Uterus (tissue), 4 donors: ENCODE data around the gene AFAP1L1. TPM values are rescaled to one million over a fixed set of nuclear protein-coding genes. Genes with fewer than 3 reads are reported as not detected.

Experiments
- DNase-seq, 2 donors: peaks; one replicate each; pipeline ENCODE4 v3.0.0-alpha.2; 2019 to 2020
- H3K27ac ChIP-seq, 2 donors: fragments of 200-600 bp; sonication (generic); 1 replicate in 1 of 2; 2 replicates in 1 of 2; pipeline ENCODE4 v1.5.1; 2016 to 2018
- H3K27me3 ChIP-seq, 2 donors: fragments of 200-600 bp; sonication (generic); one replicate each; pipeline ENCODE4 v1.5.1; 2018 to 2019; ENCODE audit warnings: control low read depth in 1 of 2
- H3K36me3 ChIP-seq, 2 donors: fragments of 200-600 bp; sonication (generic); one replicate each; pipeline ENCODE4 v1.5.1; 2019; ENCODE audit warnings: control low read depth in 1 of 2
- H3K4me1 ChIP-seq, 2 donors: fragments of 200-600 bp; sonication (generic); one replicate each; pipeline ENCODE4 v1.5.1; 2018 to 2019; ENCODE audit warnings: control low read depth in 1 of 2
- H3K4me3 ChIP-seq, 2 donors: fragments of 200-600 bp; sonication (generic); 1 replicate in 1 of 2; 2 replicates in 1 of 2; pipeline ENCODE4 v1.5.1; 2018 to 2019; ENCODE audit warnings: mild to moderate bottlenecking in 1 of 2
- H3K9me3 ChIP-seq, 2 donors: fragments of 200-600 bp; sonication (generic); one replicate each; pipeline ENCODE4 v1.5.1; 2019; ENCODE audit warnings: control low read depth in 1 of 2
- CTCF ChIP-seq, 4 experiments: fragments of 200-600 bp in 2 of 4; fragments of 450-650 bp in 2 of 4; sonication (generic) in 2 of 4; IDR thresholded peaks; one replicate each; pipeline ENCODE4 v1.5.1; 2016 to 2019; ENCODE audit warnings: antibody characterized with exemption in 4 of 4, mild to moderate bottlenecking in 2 of 4, moderate library complexity in 1 of 4
- POLR2A ChIP-seq, 2 donors: fragments of 450-650 bp; IDR thresholded peaks; one replicate each; pipeline ENCODE4 v1.6.1; 2016; ENCODE audit warnings: antibody characterized with exemption in 2 of 2, mild to moderate bottlenecking in 1 of 2, moderate library complexity in 1 of 2
- intact Hi-C: fragments of 100-400 bp; cut with DNase I; formaldehyde crosslinking; loops from one replicate; pipeline ENCODE4 v1.15.1; 2023; ENCODE audit warnings: low total_unique reads
- total RNA-seq, 4 donors: library from RNA; depleted of rRNA in 3 of 4; stranded (reverse); fragments of >200 nt in 3 of 4; gene quantifications; one replicate each; pipeline versions ENCODE4 v1.1.0 to v1.2.4, GENCODE V29; 2014 to 2023
- donor health status: DM: yes; HTN: yes; CAD: no.

The AFAP1L1 gene
- total RNA-seq, 4 donors from 2014 or later = 5.3 to 26.9 (median 24.6) TPM

GRCh38 chr5:149256451-149256850, 15.2 kb upstream of the AFAP1L1 start:
- intact Hi-C loops = no loop called here
- Histone ChIP-seq H3K27me3 (no peaks in the 10 kb centered on the region), H3K9me3 (no peaks in the 10 kb centered on the region), H3K4me1 (no peaks in the 10 kb centered on the region), H3K36me3 (no peaks in the 10 kb centered on the region), H3K27ac (no peak overlapping the region), H3K4me3 (no peak overlapping the region)
- TF ChIP-seq POLR2A (IDR thresholded peaks at IDR 0.05) (no peak), CTCF (IDR thresholded peaks at IDR 0.05) (no peak)
- no peak for DNase-seq

- H3K9me3 ChIP-seq = no peaks in the 10 kb centered on the region
- H3K4me1 ChIP-seq = no peaks in the 10 kb centered on the region
- no peak overlapping the region for H3K4me3 ChIP-seq
- H3K27me3 ChIP-seq = no peaks in the 10 kb centered on the region
- DNase-seq = no peak
- no peak overlapping the region for H3K27ac ChIP-seq
- no peak for TF ChIP-seq CTCF (IDR thresholded peaks at IDR 0.05)
- TF ChIP-seq POLR2A (IDR thresholded peaks at IDR 0.05) = no peak
- intact Hi-C loops = no loop called here
- no peaks in the 10 kb centered on the region for H3K36me3 ChIP-seq
Measured at GRCh38 chr5:149257131-149257530, 14.5 kb upstream of the AFAP1L1 start.

GRCh38 chr5:149257889-149258705, 13.6 kb upstream of the AFAP1L1 start:
- Histone ChIP-seq H3K4me1 (no peaks in the 10 kb centered on the region), H3K27ac (no peak overlapping the region), H3K4me3 (no peak overlapping the region), H3K36me3 (no peaks in the 10 kb centered on the region), H3K9me3 (no peaks in the 10 kb centered on the region), H3K27me3 (no peaks in the 10 kb centered on the region)
- intact Hi-C loops = no loop called here
- no peak for TF ChIP-seq POLR2A (IDR thresholded peaks at IDR 0.05)
- no peak for TF ChIP-seq CTCF (IDR thresholded peaks at IDR 0.05)
- DNase-seq = no peak

- Histone ChIP-seq H3K4me3 (no peak overlapping the region), H3K4me1 (no peaks in the 10 kb centered on the region), H3K27me3 (no peaks in the 10 kb centered on the region), H3K36me3 (no peaks in the 10 kb centered on the region), H3K9me3 (no peaks in the 10 kb centered on the region), H3K27ac (no peak overlapping the region)
- TF ChIP-seq CTCF (IDR thresholded peaks at IDR 0.05) = no peak
- TF ChIP-seq POLR2A (IDR thresholded peaks at IDR 0.05) = no peak
- no peak for DNase-seq
- intact Hi-C loops = no loop called here
Measured at GRCh38 chr5:149260761-149261160, 10.9 kb upstream of the AFAP1L1 start.

GRCh38 chr5:149261246-149261645, 10.4 kb upstream of the AFAP1L1 start:
- DNase-seq = no peak
- H3K4me3 ChIP-seq = no peak overlapping the region
- H3K27ac ChIP-seq = no peak overlapping the region
- no peaks in the 10 kb centered on the region for H3K4me1 ChIP-seq
- no peak for TF ChIP-seq POLR2A (IDR thresholded peaks at IDR 0.05)
- TF ChIP-seq CTCF (IDR thresholded peaks at IDR 0.05) = no peak
- no peaks in the 10 kb centered on the region for H3K9me3 ChIP-seq
- no peaks in the 10 kb centered on the region for H3K36me3 ChIP-seq
- intact Hi-C loops = no loop called here
- no peaks in the 10 kb centered on the region for H3K27me3 ChIP-seq
